ENCODE measurements around the gene RPL36. TPM values are rescaled to one million over a fixed set of nuclear protein-coding genes. Genes with fewer than 3 reads are reported as not detected.

The RPL36 gene
- 100 to 1,000 TPM; 440 to 572 (median 473) TPM for total RNA-seq
- polyA plus RNA-seq, result 100 to 1,000 TPM; 647 to 814 (median 648) TPM
- long read RNA-seq, donor 1, transcript RPL36-202 (3 exons, 556 nt), result minor isoform, 5 of 210 reads
- long read RNA-seq, donor 1, transcript RPL36-201 (4 exons, 707 nt), result major isoform, 172 of 210 reads
- long read RNA-seq, donor 1, partial matches to known transcripts, result 31 of 210 reads
- long read RNA-seq, donor 1, other reads (novel, unspliced or antisense), result 2 of 210 reads
- long read RNA-seq, donor 2, transcript RPL36-201 (4 exons, 707 nt), result major isoform, 157 of 163 reads
- long read RNA-seq, donor 2, partial matches to known transcripts, result 0 of 163 reads
- long read RNA-seq, donor 2, other reads (novel, unspliced or antisense), result 3 of 163 reads

- no peaks in the 10 kb centered on the region for H3K27me3 ChIP-seq (ENCODE audit: insufficient read depth in 3 of 3, low read length in 2 of 3)
- DNase-seq (peak; percentile 98 to 99), ATAC-seq (peak; percentile 70 to 79 (median 75))
- peak; percentile 93 for TF ChIP-seq CTCF (IDR thresholded peaks at IDR 0.05)
- no peaks in the 10 kb centered on the region for H3K9me3 ChIP-seq
- intact Hi-C loops (cut with DNase I), result loop anchor here in 1 of 2 donors (2.0 kb wide), 1 partner anchor 28 kb away; no protein-coding TSS in a partner anchor
- peak within 1 kb of the TSS; percentile 97 for H3K4me3 ChIP-seq
- peaks cover 15% of the 10 kb centered on the region for H3K4me1 ChIP-seq
- H3K36me3 ChIP-seq (ENCODE audit: insufficient read depth in 1 of 2, low read depth in 1 of 2), result peaks cover 2 to 37% of the 10 kb centered on the region in 2 donors
- 1 to 2% (median 1%) methylated on average over 73 of the region's 73 CpGs for WGBS, 3 donors
- peak within 1 kb of the TSS; percentile 91 for H3K27ac ChIP-seq
Measured at GRCh38 chr19:5690125-5690954, at the start of gene RPL36. Gene RPL36, plus strand, starts transcription at chr19:5690295. Its CDS starts 213 bp downstream, at chr19:5690508.

GRCh38 chr19:5641171-5641570, 48.9 kb upstream of the RPL36 start:
- Histone ChIP-seq H3K4me3 (no peak overlapping the region), H3K27me3 (ENCODE audit: insufficient read depth in 3 of 3, low read length in 2 of 3) (no peaks in the 10 kb centered on the region), H3K36me3 (ENCODE audit: insufficient read depth in 1 of 2, low read depth in 1 of 2) (peaks cover 4 to 50% of the 10 kb centered on the region in 2 donors), H3K4me1 (peaks cover 16% of the 10 kb centered on the region), H3K9me3 (no peaks in the 10 kb centered on the region), H3K27ac (no peak overlapping the region)
- no peak for DNase-seq
- intact Hi-C loops (cut with DNase I), result loop anchor here in 1 of 2 donors (5.0 kb wide), 1 partner anchor 36 kb away; no protein-coding TSS in a partner anchor
- ATAC-seq, result no peak
- TF ChIP-seq CTCF (IDR thresholded peaks at IDR 0.05), result no peak
- 89 to 93% (median 92%) methylated on average over 4 of the region's 4 CpGs for WGBS, 3 donors

- Histone ChIP-seq H3K4me3 (no peak overlapping the region), H3K27ac (no peak overlapping the region), H3K4me1 (peaks cover 16% of the 10 kb centered on the region), H3K27me3 (ENCODE audit: insufficient read depth in 3 of 3, low read length in 2 of 3) (no peaks in the 10 kb centered on the region), H3K36me3 (ENCODE audit: insufficient read depth in 1 of 2, low read depth in 1 of 2) (peaks cover 10 to 61% of the 10 kb centered on the region in 2 donors), H3K9me3 (no peaks in the 10 kb centered on the region)
- intact Hi-C loops (cut with DNase I), result loop anchor here in 1 of 2 donors (5.0 kb wide), 1 partner anchor 35 kb away; no protein-coding TSS in a partner anchor
- peak in 2 of 4 donors; percentile 42 for ATAC-seq
- no peak for TF ChIP-seq CTCF (IDR thresholded peaks at IDR 0.05)
- WGBS, 3 donors, result 86 to 94% (median 91%) methylated on average over 2 of the region's 2 CpGs
- DNase-seq, result no peak
Measured at GRCh38 chr19:5642204-5642603, 47.9 kb upstream of the RPL36 start.

GRCh38 chr19:5643060-5643459, 47.0 kb upstream of the RPL36 start:
- intact Hi-C loops (cut with DNase I), result loop anchor here in 1 of 2 donors (5.0 kb wide), 1 partner anchor 34 kb away; no protein-coding TSS in a partner anchor
- no peak for ATAC-seq
- Histone ChIP-seq H3K27ac (no peak overlapping the region), H3K36me3 (ENCODE audit: insufficient read depth in 1 of 2, low read depth in 1 of 2) (peaks cover 10 to 69% of the 10 kb centered on the region in 2 donors), H3K27me3 (ENCODE audit: insufficient read depth in 3 of 3, low read length in 2 of 3) (no peaks in the 10 kb centered on the region), H3K9me3 (no peaks in the 10 kb centered on the region), H3K4me1 (peaks cover 16% of the 10 kb centered on the region), H3K4me3 (no peak overlapping the region)
- no peak for TF ChIP-seq CTCF (IDR thresholded peaks at IDR 0.05)
- 84 to 91% (median 90%) methylated on average over 4 of the region's 4 CpGs for WGBS, 3 donors
- no peak for DNase-seq
